Brain microvascular endothelial cell (primary cell): ENCODE data around the gene COL5A3.
"Not testable (repeated sequence)": the region's sequence is repeated elsewhere in the genome, so short reads cannot be mapped to it uniquely, and the experiment has no call there.

ENCODE experiments used
- DNase-seq: peaks from one replicate; pipeline ENCODE4 v3.0.0-alpha.2; 2020
- H3K27ac ChIP-seq: fragments of 250-450 bp; sonication (Bioruptor Pico); 2 replicates; pipeline ENCODE4 v1.5.1; 2020; ENCODE audit warnings: mild to moderate bottlenecking, moderate library complexity
- H3K27me3 ChIP-seq: fragments of 250-450 bp; sonication (Bioruptor Pico); replicated peaks from 2 replicates; pipeline ENCODE4 v1.5.1; 2020; ENCODE audit warnings: mild to moderate bottlenecking
- H3K36me3 ChIP-seq: fragments of 250-450 bp; sonication (Bioruptor Pico); replicated peaks from 2 replicates; pipeline ENCODE4 v1.5.1; 2020; ENCODE audit warnings: mild to moderate bottlenecking
- H3K4me3 ChIP-seq: 2 replicates; pipeline ENCODE4 v1.5.1; 2011; ENCODE audit warnings: low read depth, mild to moderate bottlenecking, control low read depth, low read length, moderate library complexity
- CTCF ChIP-seq: IDR thresholded peaks from 2 replicates; pipeline ENCODE4 v1.5.1; 2011; ENCODE audit warnings: low read depth, mild to moderate bottlenecking, moderate library complexity, low read length, control low read depth, inconsistent platforms; ENCODE audit errors: missing control alignments
- in situ Hi-C: cut with HindIII; loops from 2 replicates; pipeline ENCODE4 v1.10.0; 2017; ENCODE audit warnings: low sequenced_read_pairs, low pct_ligation_motif_present

COL5A3 gene

GRCh38 chr19:9935506-9936325 lies 74.6 kb downstream of the COL5A3 start:
- Histone ChIP-seq H3K36me3 (no peaks in the 10 kb centered on the region), H3K27me3 (no peaks in the 10 kb centered on the region), H3K4me3 (peak overlapping the region; percentile 15), H3K27ac (no peak overlapping the region)
- in situ Hi-C loops: no loop called here
- no peak for DNase-seq
- TF ChIP-seq CTCF: no peak

DNA sequence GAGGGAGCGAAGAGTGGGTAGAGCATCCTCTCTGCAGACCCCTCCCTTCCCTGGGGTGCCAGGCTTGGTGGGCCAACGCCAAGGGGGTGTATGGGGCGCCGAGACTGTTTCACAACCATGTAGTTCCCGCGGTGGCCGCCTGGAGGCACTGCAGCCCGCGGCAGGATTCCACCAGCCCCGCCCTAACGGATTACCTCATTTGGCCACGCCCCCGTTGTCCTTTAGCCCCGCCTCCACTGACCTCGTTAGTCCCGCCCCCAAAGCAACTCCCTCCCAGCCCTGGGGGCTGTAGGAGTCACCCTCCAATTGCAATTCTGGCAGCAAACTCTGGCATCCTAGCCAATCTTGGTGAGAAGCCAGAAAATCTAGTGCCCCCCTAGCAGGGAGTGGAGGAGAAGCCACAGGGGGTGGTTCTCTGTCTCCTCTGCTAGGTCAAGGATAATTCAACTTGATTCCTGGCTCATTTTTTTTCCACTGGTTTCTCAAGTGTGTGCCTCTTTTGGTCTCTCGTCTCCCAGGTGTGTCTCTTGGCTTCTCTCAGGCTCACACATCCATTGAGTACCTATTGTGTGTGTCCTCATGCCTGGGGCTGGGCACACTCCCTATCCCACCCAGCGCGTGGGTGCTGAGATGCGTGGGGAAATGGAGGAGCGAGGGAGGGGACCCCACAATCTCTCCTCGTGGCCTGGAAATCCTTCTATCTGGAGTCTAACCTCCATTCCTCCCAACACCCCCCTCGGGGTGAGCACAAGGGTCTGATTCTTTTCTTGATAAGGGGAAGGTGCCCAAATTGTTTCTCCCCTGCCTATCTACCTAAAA lies 76.0 kb downstream of the COL5A3 start:
- peak; percentile 72 for DNase-seq
- no peaks in the 10 kb centered on the region for H3K27me3 ChIP-seq
- H3K36me3 ChIP-seq: no peaks in the 10 kb centered on the region
- peak overlapping the region; percentile 6 for H3K27ac ChIP-seq
- in situ Hi-C loops: no loop called here
- TF ChIP-seq CTCF: peak; percentile 94
- no peak overlapping the region for H3K4me3 ChIP-seq

- H3K27me3 ChIP-seq: no peaks in the 10 kb centered on the region
- in situ Hi-C loops: no loop called here
- H3K36me3 ChIP-seq: no peaks in the 10 kb centered on the region
- no peak for TF ChIP-seq CTCF
- H3K4me3 ChIP-seq: no peak overlapping the region
- H3K27ac ChIP-seq: no peak overlapping the region
- DNase-seq: no peak
Observed at GRCh38 chr19:9932835-9933234, 77.5 kb downstream of the COL5A3 start.

- Histone ChIP-seq H3K27me3 (no peaks in the 10 kb centered on the region), H3K4me3 (no peak overlapping the region), H3K27ac (no peak overlapping the region), H3K36me3 (no peaks in the 10 kb centered on the region)
- in situ Hi-C loops: no loop called here
- no peak for TF ChIP-seq CTCF
- DNase-seq: no peak
Observed at GRCh38 chr19:9931629-9932028, 78.7 kb downstream of the COL5A3 start.

- no peak for DNase-seq
- H3K27ac ChIP-seq: no peak overlapping the region
- no peaks in the 10 kb centered on the region for H3K27me3 ChIP-seq
- no peaks in the 10 kb centered on the region for H3K36me3 ChIP-seq
- TF ChIP-seq CTCF: no peak
- in situ Hi-C loops: no loop called here
- no peak overlapping the region for H3K4me3 ChIP-seq
Observed at GRCh38 chr19:9923440-9923839, 86.9 kb downstream of the COL5A3 start.

GRCh38 chr19:9922782-9923379 lies 87.4 kb downstream of the COL5A3 start:
- H3K27ac ChIP-seq, DNase-seq, H3K36me3 ChIP-seq, H3K27me3 ChIP-seq, in situ Hi-C loops, H3K4me3 ChIP-seq: not testable (repeated sequence)
